RWPE1 (cell line): Measurements from ENCODE around the gene DXO.

Source experiments
- CTCF ChIA-PET: fragments of 350-600 bp; sonication (Branson Sonifier 250); formaldehyde crosslinking; extraction: SDS; loops from one replicate; lab custom pipeline; 2021; lab: Yijun Ruan, JAX
- POLR2A ChIA-PET: fragments of 400-600 bp; formaldehyde crosslinking; extraction: SDS; loops from one replicate; lab custom pipeline; 2020; ENCODE audit warnings: antibody characterized with exemption; ENCODE audit not compliant: low non-redundant PET; lab: Yijun Ruan, JAX
- DNase-seq: peaks from one replicate; pipeline ENCODE4 v3.0.0; 2012; ENCODE audit warnings: low spot score
- H3K27ac ChIP-seq: fragments of 450-650 bp; 2 replicates; pipeline ENCODE4 v1.5.1; 2017
- TF ChIP-seq, protein P1 (sequence below): fragments of 450-650 bp; conservative IDR thresholded peaks from 2 replicates; pipeline ENCODE4 v1.5.1; 2017; ENCODE audit warnings: low read depth, mild to moderate bottlenecking

Gene DXO

DNA sequence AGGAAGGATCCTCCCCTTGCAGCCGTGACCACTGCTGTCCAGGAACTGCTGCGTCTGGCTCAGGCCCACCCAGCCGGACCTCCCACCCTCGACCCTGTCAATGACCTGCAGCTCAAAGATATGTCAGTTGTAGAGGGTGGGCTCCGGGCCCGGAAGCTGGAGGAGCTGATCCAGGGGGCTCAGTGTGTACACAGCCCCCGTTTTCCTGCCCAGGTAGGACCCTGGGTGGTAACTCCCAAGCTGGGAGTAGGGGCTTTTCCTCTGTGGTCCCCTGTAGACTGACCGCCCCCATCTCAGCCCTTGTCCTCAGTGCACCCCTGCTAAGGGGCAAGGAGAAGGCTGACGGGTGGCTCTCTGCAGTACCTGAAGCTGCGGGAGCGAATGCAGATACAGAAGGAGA is 3.6 kb downstream of the DXO start:
- POLR2A ChIA-PET, result no interaction called here
- CTCF ChIA-PET, result no interaction called here
- TF ChIP-seq, protein P1, sequence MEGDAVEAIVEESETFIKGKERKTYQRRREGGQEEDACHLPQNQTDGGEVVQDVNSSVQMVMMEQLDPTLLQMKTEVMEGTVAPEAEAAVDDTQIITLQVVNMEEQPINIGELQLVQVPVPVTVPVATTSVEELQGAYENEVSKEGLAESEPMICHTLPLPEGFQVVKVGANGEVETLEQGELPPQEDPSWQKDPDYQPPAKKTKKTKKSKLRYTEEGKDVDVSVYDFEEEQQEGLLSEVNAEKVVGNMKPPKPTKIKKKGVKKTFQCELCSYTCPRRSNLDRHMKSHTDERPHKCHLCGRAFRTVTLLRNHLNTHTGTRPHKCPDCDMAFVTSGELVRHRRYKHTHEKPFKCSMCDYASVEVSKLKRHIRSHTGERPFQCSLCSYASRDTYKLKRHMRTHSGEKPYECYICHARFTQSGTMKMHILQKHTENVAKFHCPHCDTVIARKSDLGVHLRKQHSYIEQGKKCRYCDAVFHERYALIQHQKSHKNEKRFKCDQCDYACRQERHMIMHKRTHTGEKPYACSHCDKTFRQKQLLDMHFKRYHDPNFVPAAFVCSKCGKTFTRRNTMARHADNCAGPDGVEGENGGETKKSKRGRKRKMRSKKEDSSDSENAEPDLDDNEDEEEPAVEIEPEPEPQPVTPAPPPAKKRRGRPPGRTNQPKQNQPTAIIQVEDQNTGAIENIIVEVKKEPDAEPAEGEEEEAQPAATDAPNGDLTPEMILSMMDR, result no peak
- H3K27ac ChIP-seq, result peak overlapping the region; percentile 97
- DNase-seq, result no peak

DNA sequence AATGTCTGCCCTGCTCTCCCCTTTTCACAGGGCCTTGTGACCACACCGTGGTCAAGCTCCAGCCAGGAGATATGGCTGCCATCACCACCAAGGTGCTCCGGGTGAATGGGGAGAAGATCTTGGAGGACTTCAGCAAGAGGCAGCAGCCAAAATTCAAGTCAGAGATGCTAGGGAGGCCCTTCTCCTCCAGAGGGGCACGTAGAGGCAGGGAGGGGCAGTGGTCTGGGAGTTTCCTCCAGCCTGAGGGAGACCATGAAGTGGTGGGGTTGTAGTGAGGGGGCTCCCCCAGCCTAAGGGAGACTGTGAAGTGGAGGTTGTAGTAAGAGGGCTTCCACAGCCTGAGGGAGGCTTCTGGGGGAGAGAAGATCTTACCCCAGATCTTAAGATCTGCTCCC is 4.0 kb downstream of the DXO start:
- H3K27ac ChIP-seq, result peak overlapping the region; percentile 97
- CTCF ChIA-PET, result no interaction called here
- DNase-seq, result no peak
- POLR2A ChIA-PET, result no interaction called here
- TF ChIP-seq, protein P1, result no peak

DNA sequence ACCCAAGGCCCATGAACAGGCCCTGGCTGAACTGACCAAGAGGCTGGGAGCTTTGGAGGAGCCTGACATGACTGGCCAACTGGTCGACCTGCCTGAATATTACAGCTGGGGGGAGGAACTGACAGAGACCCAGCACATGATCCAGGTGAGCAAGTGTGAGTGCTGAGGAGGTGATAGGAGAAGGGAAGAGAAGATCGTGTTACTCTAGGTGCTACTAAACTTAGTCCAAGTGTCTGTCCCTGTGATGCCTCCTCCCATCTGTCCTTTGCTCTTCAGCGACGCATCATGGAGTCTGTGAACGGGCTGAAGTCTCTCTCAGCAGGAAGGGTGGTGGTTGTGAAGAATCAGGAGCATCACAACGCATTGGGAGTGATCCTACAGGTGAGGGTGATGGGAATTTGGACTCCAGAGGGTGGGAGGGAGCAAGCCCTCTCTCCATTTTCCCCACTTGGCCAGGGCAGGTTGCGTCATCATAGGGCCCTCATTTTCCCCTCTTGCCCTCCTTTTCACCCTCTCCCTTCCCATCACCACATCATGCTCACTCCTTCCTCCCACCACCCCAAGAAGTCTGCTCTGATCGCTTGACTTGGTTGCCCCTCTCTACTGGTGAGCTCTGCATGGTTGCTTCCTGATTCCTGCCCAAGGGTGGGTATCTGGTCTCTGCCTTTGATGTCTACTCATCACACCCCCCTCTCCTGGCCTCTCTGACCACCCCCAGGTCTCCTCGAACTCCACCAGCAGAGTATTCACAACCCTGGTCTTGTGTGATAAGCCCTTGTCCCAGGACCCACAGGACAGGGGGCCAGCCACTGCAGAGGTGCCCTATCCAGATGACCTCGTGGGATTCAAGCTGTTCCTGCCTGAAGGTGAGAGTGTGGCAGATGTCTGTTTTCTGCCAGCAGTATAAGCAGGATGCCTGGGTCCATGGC is 4.7 kb downstream of the DXO start:
- H3K27ac ChIP-seq, result peak overlapping the region; percentile 97
- POLR2A ChIA-PET, result interaction anchor here (0.7 kb wide), 1 partner anchor 65 kb away, joined by 3 read pairs; the partner anchor contains the start of gene ZBTB12
- no peak for DNase-seq
- TF ChIP-seq, protein P1, result no peak
- CTCF ChIA-PET, result interaction anchor here (0.6 kb wide), 1 partner anchor 216 kb away, joined by 5 read pairs; no protein-coding TSS in a partner anchor

DNA sequence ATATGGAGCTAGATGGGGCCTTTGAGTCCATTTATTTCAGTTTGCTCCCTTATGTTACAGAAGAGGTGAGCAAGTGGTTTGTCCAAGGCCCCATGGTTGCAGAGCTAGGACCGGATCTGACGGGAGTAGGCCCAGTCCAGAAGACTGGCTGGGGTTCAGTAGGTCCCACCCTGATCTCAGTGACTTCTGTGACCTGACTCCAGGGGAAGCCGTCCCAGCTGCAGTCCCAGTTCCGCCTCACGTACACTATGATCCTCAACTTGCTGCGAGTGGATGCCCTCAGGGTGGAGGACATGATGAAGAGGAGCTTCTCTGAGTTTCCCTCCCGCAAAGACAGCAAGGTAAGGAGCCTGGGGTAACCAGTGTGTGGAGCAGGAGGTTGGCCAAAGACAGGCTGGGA is 5.4 kb downstream of the DXO start:
- no peak for DNase-seq
- TF ChIP-seq, protein P1, result no peak
- peak overlapping the region; percentile 97 for H3K27ac ChIP-seq
- ChIA-PET CTCF (interaction anchor here (0.6 kb wide), 1 partner anchor 217 kb away, joined by 5 read pairs; no protein-coding TSS in a partner anchor), POLR2A (interaction anchor here (0.7 kb wide), 1 partner anchor 64 kb away, joined by 3 read pairs; the partner anchor contains the start of gene ZBTB12)

DNA sequence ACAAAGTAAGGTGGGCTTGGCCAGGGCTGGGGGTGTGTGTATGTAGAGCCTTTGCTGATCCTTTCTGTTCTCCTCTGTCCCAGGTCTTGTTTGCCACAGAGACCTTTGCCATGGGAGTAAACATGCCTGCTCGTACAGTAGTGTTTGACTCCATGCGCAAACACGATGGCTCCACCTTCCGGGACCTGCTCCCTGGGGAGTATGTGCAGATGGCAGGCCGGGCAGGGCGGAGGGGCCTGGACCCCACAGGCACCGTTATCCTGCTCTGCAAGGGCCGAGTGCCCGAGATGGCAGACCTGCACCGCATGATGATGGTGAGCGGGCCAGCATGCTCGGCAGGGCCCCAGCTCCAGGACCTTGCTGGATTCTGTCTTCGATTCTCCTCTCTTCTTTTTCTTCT is 6.2 kb downstream of the DXO start:
- no peak overlapping the region for H3K27ac ChIP-seq
- ChIA-PET CTCF (interaction anchor here (0.7 kb wide), 1 partner anchor 82 kb away, joined by 3 read pairs; no protein-coding TSS in a partner anchor), POLR2A (no interaction called here)
- TF ChIP-seq, protein P1, result no peak
- no peak for DNase-seq

DNA sequence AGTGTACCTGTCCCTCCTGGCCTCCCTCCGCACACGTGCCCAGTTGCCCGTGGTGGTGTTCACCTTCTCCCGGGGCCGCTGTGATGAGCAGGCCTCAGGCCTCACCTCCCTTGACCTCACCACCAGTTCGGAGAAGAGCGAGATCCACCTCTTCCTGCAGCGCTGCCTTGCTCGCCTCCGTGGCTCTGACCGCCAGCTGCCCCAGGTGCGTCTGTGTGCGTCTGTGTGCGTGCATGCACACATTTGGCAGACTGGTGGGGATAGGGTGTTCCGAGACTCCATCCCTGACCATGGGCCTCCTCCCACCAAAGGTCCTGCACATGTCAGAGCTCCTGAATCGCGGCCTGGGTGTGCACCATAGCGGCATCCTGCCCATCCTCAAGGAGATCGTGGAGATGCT is 8.0 kb downstream of the DXO start:
- TF ChIP-seq, protein P1, result no peak
- DNase-seq, result no peak
- no peak overlapping the region for H3K27ac ChIP-seq
- ChIA-PET POLR2A (no interaction called here), CTCF (interaction anchor here (0.6 kb wide), 2 partner anchors 21 to 272 kb away, joined by 3 to 4 read pairs; no protein-coding TSS in a partner anchor)
